Transverse colon (tissue), 4 donors: ENCODE measurements around the gene NENF. TPM values are rescaled to one million over a fixed set of nuclear protein-coding genes. Genes with fewer than 3 reads are reported as not detected.

ENCODE experiments used
- DNase-seq: peaks from one replicate; pipeline ENCODE4 v3.0.0-alpha.2; 2019
- H3K27ac ChIP-seq, 4 donors: fragments of 200-600 bp; sonication (generic); 2 replicates each; pipeline ENCODE4 v1.5.1; 2016 to 2018; ENCODE audit warnings: inconsistent platforms in 4 of 4
- H3K27me3 ChIP-seq: fragments of 200-600 bp; sonication (generic); 2 replicates; pipeline ENCODE4 v1.5.1; 2017; ENCODE audit warnings: inconsistent platforms
- H3K36me3 ChIP-seq, 4 donors: fragments of 200-600 bp; sonication (generic); 2 replicates each; pipeline ENCODE4 v1.5.1; 2017 to 2019; ENCODE audit warnings: inconsistent platforms in 4 of 4
- H3K4me1 ChIP-seq, 4 donors: fragments of 200-600 bp; sonication (generic); 2 replicates each; pipeline ENCODE4 v1.5.1; 2017 to 2020; ENCODE audit warnings: inconsistent platforms in 4 of 4
- H3K4me3 ChIP-seq, 4 donors: fragments of 200-600 bp; sonication (generic); 1 replicate in 1 of 4; 2 replicates in 3 of 4; pipeline versions ENCODE4 v1.5.1 to v1.6.1; 2017 to 2019; ENCODE audit warnings: inconsistent platforms in 4 of 4
- H3K9me3 ChIP-seq, 2 donors: fragments of 200-600 bp; sonication (generic); 2 replicates each; pipeline ENCODE4 v1.5.1; 2017 to 2019; ENCODE audit warnings: inconsistent platforms in 2 of 2
- CTCF ChIP-seq, 5 experiments: fragments of 200-600 bp in 3 of 5; fragments of 450-650 bp in 2 of 5; sonication (generic) in 3 of 5; IDR thresholded peaks; 1 replicate in 2 of 5; 2 replicates in 3 of 5; pipeline ENCODE4 v1.5.1; 2016 to 2017; ENCODE audit warnings: antibody characterized with exemption in 5 of 5, inconsistent platforms in 3 of 5, mild to moderate bottlenecking in 2 of 5, moderate library complexity in 1 of 5
- EP300 ChIP-seq: sonication (generic); formaldehyde crosslinking; IDR thresholded peaks from one replicate; pipeline ENCODE4 v1.6.1; 2017; ENCODE audit warnings: antibody characterized with exemption, low read depth
- POLR2A ChIP-seq: fragments of 450-650 bp; IDR thresholded peaks from one replicate; pipeline ENCODE4 v1.6.1; 2016; ENCODE audit warnings: antibody characterized with exemption, mild to moderate bottlenecking, moderate library complexity
- POLR2AphosphoS5 ChIP-seq, 3 donors: sonication (generic); formaldehyde crosslinking; IDR thresholded peaks; one replicate each; pipeline ENCODE4 v1.6.1; 2016; ENCODE audit warnings: antibody characterized with exemption in 3 of 3
- WGBS, 2 donors: methylation state at CpG; one replicate each; pipeline ENCODE4 v1.1.5; 2018; ENCODE audit warnings: low coverage in 1 of 2; 5-methylcytosine and 5-hydroxymethylcytosine counted together
- in situ Hi-C, 4 donors: fragments of 200-750 bp; cut with MboI; loops; one replicate each; pipeline versions ENCODE4 v1.15.0 to v1.15.1; 2017; ENCODE audit warnings: low sequenced_read_pairs in 3 of 4, low pct_ligation_motif_present in 1 of 4, low pct_unique_long_range_greater_than_20kb in 1 of 4
- intact Hi-C: fragments of 100-400 bp; cut with DNase I; formaldehyde crosslinking; loops from one replicate; pipeline ENCODE4 v1.15.1; 2023; ENCODE audit warnings: low total_unique reads
- total RNA-seq, 4 donors: library from RNA; depleted of rRNA; stranded (reverse); fragments of >200 nt; gene quantifications; one replicate each; pipeline ENCODE4 v1.1.0, GENCODE V29; 2016

The NENF gene
- total RNA-seq, 4 donors from 2014 or later, result 24.2 to 91.5 (median 35.7) TPM

- intact Hi-C loops, result no loop called here
Measured at GRCh38 chr1:212490276-212490675, 57.6 kb downstream of the NENF start.

GRCh38 chr1:212491454-212491853, 58.7 kb downstream of the NENF start:
- DNase-seq, result no peak
- 77% methylated on average over 4 of the region's 4 CpGs; no CpG with 5 or more reads in 1 of the 2 donors for WGBS, 2 donors
- Histone ChIP-seq H3K36me3 (no peaks in the 10 kb centered on the region), H3K4me3 (no peak overlapping the region), H3K27ac (no peak overlapping the region), H3K4me1 (peaks cover 0 to 13% (median 9%) of the 10 kb centered on the region in 4 donors), H3K9me3 (no peaks in the 10 kb centered on the region), H3K27me3 (no peaks in the 10 kb centered on the region)
- in situ Hi-C loops, result loop anchor here in 1 of 4 donors (25.0 kb wide), 1 partner anchor 271 kb away; no protein-coding TSS in a partner anchor
- TF ChIP-seq CTCF (IDR thresholded peaks at IDR 0.05), result no peak
- intact Hi-C loops, result no loop called here

More at GRCh38 chr1:212490276-212490675, 57.6 kb downstream of the NENF start:
- H3K27ac ChIP-seq, result no peak overlapping the region
- DNase-seq, result no peak
- WGBS, 2 donors, result 82 to 85% methylated on average over 2 of the region's 2 CpGs
- H3K27me3 ChIP-seq, result no peaks in the 10 kb centered on the region
- no peak overlapping the region for H3K4me3 ChIP-seq
- no peak for TF ChIP-seq CTCF (IDR thresholded peaks at IDR 0.05)
- TF ChIP-seq EP300, result no peak
- TF ChIP-seq POLR2AphosphoS5 (IDR thresholded peaks at IDR 0.05), result no peak
- TF ChIP-seq POLR2A, result no peak
- peaks cover 0 to 13% (median 11%) of the 10 kb centered on the region in 4 donors for H3K4me1 ChIP-seq
- no peaks in the 10 kb centered on the region for H3K9me3 ChIP-seq
- H3K36me3 ChIP-seq, result no peaks in the 10 kb centered on the region
- in situ Hi-C loops, result loop anchor here in 1 of 4 donors (25.0 kb wide), 1 partner anchor 272 kb away; no protein-coding TSS in a partner anchor

Other genes starting within 250 kb of the NENF start
- 10 to 100 TPM; 32.2 to 68.3 (median 51.8) TPM for gene PPP2R5A, start 147.5 kb upstream of the NENF start, total RNA-seq
- 1 to 10 TPM in 3 of 4 donors, not detected in 1; 2.6 to 4.6 (median 2.7) TPM for gene PACC1, start 18.0 kb upstream of the NENF start, total RNA-seq
- gene ATF3, start 175.8 kb downstream of the NENF start, total RNA-seq, result 10 to 100 TPM in 3 of 4 donors, 1 to 10 TPM in 1; 7.8 to 84.8 (median 46.1) TPM